Stimulated activated CD4-positive, alpha-beta T cell treated with anti-CD3 and anti-CD28 coated beads, Interleukin-15, amount 100 ng/mL, for 1 hour (primary cell): ENCODE results near the gene GAGE2A.
"Not testable (repeated sequence)": the region's sequence is repeated elsewhere in the genome, so short reads cannot be mapped to it uniquely, and the experiment has no call there.

Experiments
- DNase-seq, 2 donors: peaks; one replicate each; pipeline ENCODE4 v3.0.0-alpha.2; 2020; ENCODE audit warnings: low read depth in 1 of 2, low spot score in 1 of 2

The GAGE2A gene, protein sequence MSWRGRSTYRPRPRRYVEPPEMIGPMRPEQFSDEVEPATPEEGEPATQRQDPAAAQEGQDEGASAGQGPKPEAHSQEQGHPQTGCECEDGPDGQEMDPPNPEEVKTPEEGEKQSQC

GRCh38 chrX:49589196-49589595 is at the start of gene GAGE2A:
Gene GAGE2A, plus strand, starts transcription at chrX:49589496. Its CDS starts 1,155 bp downstream, at chrX:49590651.
- not testable (repeated sequence) for DNase-seq

GRCh38 chrX:49541433-49541832 is 47.9 kb upstream of the GAGE2A start, which contains the start of gene GAGE12D:
Gene GAGE12D, plus strand, starts transcription at chrX:49541733. Its CDS starts 1,155 bp downstream, at chrX:49542888.
- not testable (repeated sequence) for DNase-seq

GRCh38 chrX:49550989-49551388 is 38.3 kb upstream of the GAGE2A start, which contains the start of gene GAGE12E:
Gene GAGE12E, plus strand, starts transcription at chrX:49551289. Its CDS starts 1,155 bp downstream, at chrX:49552444.
- DNase-seq = not testable (repeated sequence)

DNA sequence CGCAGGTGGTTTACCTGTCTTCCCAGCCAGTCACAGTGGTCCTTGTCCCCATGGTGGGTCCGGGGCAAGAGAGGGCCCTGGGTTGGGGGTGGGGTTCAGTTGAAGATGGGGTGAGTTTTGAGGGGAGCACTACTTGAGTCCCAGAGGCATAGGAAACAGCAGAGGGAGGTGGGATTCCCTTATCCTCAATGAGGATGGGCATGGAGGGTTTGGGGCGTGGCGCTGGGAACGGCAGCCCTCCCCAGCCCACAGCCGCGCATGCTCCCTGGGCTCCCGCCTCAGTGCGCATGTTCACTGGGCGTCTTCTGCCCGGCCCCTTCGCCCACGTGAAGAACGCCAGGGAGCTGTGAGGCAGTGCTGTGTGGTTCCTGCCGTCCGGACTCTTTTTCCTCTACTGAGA is 28.8 kb upstream of the GAGE2A start, which contains the start of gene GAGE12F:
TSS of gene GAGE12F (plus strand) at position 301 of the 400 bp plus-strand sequence. CDS start 1,155 bp downstream, outside the sequence.
- not testable (repeated sequence) for DNase-seq

DNA sequence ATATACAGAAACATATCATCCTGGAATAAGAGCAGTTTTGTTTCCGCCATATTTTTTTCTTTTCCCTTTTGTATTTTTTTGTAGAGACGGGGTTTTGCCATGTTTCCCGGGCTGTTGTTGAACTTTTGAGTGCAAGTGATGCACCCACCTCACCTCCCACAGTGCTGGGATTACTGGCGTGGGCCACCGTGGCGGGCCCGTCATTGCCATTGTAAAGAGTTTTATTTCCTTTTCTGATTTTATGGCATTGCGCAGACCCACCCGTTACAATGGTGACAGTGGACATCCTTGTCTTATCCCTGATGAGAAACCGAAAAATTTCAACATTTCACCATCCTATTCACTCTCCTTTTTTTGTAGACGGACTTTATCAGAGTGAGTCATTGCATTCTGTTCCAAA is 20.6 kb upstream of the GAGE2A start:
- DNase-seq = not testable (repeated sequence)

- DNase-seq = not testable (repeated sequence)
Measured at GRCh38 chrX:49569152-49569551, 20.1 kb upstream of the GAGE2A start.

DNA sequence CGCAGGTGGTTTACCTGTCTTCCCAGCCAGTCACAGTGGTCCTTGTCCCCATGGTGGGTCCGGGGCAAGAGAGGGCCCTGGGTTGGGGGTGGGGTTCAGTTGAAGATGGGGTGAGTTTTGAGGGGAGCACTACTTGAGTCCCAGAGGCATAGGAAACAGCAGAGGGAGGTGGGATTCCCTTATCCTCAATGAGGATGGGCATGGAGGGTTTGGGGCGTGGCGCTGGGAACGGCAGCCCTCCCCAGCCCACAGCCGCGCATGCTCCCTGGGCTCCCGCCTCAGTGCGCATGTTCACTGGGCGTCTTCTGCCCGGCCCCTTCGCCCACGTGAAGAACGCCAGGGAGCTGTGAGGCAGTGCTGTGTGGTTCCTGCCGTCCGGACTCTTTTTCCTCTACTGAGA is 19.2 kb upstream of the GAGE2A start, which contains the start of gene GAGE12G:
TSS of gene GAGE12G (plus strand) at position 301 of the 400 bp plus-strand sequence. CDS start 1,155 bp downstream, outside the sequence.
- DNase-seq = not testable (repeated sequence)

GRCh38 chrX:49579649-49580048 is 9.6 kb upstream of the GAGE2A start, which contains the start of gene GAGE12H:
Gene GAGE12H, plus strand, starts transcription at chrX:49579949. Its CDS starts 1,155 bp downstream, at chrX:49581104.
- DNase-seq = not testable (repeated sequence)

- DNase-seq = not testable (repeated sequence)
Measured at GRCh38 chrX:49589769-49590478, 628 bp downstream of the GAGE2A start.

DNA sequence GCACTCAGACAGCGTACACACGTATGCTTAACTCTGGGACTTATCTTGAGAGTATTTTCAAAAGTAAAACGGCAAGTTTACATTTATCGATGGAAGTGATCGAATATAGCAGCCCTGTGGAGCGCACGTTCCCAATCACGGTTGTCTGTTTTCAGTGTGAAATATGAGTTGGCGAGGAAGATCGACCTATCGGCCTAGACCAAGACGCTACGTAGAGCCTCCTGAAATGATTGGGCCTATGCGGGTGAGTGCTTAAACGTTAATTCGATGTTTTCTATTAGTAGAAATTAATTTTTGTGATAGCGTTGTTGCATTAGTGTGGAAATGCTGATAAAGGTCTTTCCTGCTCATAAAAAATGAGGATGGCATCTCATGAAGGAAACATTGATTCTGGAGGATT is 1.2 kb downstream of the GAGE2A start:
- DNase-seq = not testable (repeated sequence)

- not testable (repeated sequence) for DNase-seq
Measured at GRCh38 chrX:49598720-49599119, 9.4 kb downstream of the GAGE2A start, which contains the start of gene GAGE1. Gene GAGE1, plus strand, starts transcription at chrX:49599020. Its CDS starts 1,155 bp downstream, at chrX:49600175.

DNA sequence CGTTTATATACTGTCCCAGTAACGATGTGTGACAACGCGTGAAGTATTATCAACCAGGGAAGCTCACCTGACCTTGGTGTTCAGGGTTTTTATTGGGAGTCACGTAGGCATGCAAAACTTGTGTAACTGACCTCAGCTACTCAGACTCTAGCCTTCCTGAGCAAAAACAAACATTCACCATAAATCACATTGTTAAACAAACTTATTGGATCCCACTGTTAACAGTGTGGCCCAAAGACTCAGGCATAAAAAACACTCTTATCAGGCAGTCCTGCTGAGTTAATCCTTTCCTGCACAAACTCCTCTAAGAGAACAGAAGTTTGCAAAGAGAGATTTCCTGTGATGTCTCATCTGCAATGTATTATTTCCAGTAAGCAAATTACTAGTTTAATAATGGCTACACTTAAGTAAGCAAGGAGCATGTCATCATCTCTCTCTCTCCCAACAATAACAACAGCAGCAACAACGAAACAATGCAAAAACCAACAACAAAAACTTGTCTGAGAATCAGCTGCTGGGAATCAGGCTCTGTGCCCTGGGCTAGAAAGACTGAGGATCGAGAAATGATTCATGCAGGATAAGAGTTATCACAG is 21.5 kb downstream of the GAGE2A start:
- no peak for DNase-seq

- DNase-seq = no peak
Measured at GRCh38 chrX:49618574-49618973, 29.3 kb downstream of the GAGE2A start.

GRCh38 chrX:49627086-49627777 is 37.9 kb downstream of the GAGE2A start:
- DNase-seq = no peak

DNA sequence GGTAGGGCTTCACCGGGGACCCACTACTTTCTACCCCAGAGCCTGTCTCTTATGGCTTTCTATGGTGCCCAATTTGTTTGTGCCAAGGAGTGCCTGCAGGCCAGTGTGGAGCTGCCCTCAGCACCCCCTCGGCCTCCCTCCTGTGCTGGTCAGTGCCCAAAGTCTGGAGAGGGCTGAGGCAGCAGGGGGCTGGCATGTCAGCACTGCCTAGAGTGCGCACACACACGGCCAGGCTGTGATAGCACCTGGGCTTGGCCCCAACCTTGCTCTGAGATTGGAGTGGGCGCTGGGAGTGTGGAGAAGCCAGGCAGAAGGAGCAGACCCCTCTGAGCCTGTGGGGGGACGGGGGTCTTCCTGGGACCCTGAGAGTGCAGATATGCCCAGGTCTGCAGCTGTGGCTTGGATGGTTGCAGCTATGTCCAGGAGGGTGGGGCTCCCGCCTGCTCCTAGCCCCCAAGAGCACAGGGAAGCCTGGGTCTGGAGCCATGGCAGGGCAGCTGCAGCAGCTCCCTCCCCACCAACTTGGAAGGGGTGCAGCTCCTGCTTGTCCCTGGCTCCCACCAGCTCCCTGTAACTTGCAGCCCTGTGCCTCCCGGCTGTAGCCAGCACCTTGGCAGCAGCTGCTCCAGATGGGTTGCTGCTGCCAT is 55.8 kb downstream of the GAGE2A start:
- no peak for DNase-seq
